Nephron (organoid): ENCODE measurements around the gene SMARCA2.

ENCODE experiments used
- H3K27ac Mint-ChIP-seq, 3 experiments: 2 replicates each; pipeline ENCODE4 v1.8.0; 2020; ENCODE audit warnings: mixed read lengths in 3 of 3, mild to moderate bottlenecking in 2 of 3, moderate library complexity in 1 of 3
- H3K27me3 Mint-ChIP-seq: 2 replicates; pipeline ENCODE4 v1.8.0; 2021; ENCODE audit warnings: low read depth, mild to moderate bottlenecking, moderate library complexity, mixed read lengths
- H3K36me3 Mint-ChIP-seq: 2 replicates; pipeline ENCODE4 v1.8.0; 2020; ENCODE audit warnings: low read depth, mixed read lengths
- H3K4me1 Mint-ChIP-seq: 2 replicates; pipeline ENCODE4 v1.8.0; 2020; ENCODE audit warnings: mixed read lengths
- H3K4me3 Mint-ChIP-seq, 3 experiments: 2 replicates each; pipeline ENCODE4 v1.8.0; 2020; ENCODE audit warnings: mild to moderate bottlenecking in 3 of 3, mixed read lengths in 3 of 3, moderate library complexity in 2 of 3
- H3K9me3 Mint-ChIP-seq: 2 replicates; pipeline ENCODE4 v1.8.0; 2020; ENCODE audit warnings: mixed read lengths
- TF ChIP-seq, protein P1 (sequence below), 3 experiments: fragments of 200-600 bp; sonication (generic); IDR thresholded peaks; one replicate each; pipeline ENCODE4 v1.5.0; 2021; ENCODE audit warnings: antibody characterized with exemption in 3 of 3; ENCODE audit not compliant: unreplicated experiment in 3 of 3

Gene SMARCA2

DNA sequence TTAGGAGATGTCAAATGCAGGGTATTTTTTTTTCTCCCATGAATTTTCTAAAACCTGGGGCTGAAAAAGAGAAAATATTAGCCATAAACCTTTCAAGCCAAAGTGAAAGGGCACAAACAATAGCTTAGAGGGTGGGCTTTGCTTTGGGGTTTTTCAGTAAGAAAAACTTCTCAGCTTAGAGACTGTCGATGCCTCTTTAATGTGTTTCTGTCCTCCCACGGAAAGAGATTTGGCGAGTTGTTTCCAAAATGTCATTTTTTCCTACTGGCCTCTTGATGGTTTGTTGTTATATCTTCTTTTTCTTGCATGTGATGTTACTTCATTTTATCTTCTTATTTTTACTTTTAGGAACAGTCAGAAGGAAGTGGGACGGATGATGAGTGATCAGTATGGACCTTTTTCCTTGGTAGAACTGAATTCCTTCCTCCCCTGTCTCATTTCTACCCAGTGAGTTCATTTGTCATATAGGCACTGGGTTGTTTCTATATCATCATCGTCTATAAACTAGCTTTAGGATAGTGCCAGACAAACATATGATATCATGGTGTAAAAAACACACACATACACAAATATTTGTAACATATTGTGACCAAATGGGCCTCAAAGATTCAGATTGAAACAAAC lies 177.3 kb downstream of the SMARCA2 start:
- Mint-ChIP-seq H3K27me3 (no peaks in the 10 kb centered on the region), H3K4me3 (no peak overlapping the region), H3K4me1 (peaks cover 25% of the 10 kb centered on the region), H3K36me3 (peaks cover 46% of the 10 kb centered on the region), H3K9me3 (no peaks in the 10 kb centered on the region), H3K27ac (peak overlapping the region in 1 of 3 experiments; percentile 21)
- TF ChIP-seq, protein P1, sequence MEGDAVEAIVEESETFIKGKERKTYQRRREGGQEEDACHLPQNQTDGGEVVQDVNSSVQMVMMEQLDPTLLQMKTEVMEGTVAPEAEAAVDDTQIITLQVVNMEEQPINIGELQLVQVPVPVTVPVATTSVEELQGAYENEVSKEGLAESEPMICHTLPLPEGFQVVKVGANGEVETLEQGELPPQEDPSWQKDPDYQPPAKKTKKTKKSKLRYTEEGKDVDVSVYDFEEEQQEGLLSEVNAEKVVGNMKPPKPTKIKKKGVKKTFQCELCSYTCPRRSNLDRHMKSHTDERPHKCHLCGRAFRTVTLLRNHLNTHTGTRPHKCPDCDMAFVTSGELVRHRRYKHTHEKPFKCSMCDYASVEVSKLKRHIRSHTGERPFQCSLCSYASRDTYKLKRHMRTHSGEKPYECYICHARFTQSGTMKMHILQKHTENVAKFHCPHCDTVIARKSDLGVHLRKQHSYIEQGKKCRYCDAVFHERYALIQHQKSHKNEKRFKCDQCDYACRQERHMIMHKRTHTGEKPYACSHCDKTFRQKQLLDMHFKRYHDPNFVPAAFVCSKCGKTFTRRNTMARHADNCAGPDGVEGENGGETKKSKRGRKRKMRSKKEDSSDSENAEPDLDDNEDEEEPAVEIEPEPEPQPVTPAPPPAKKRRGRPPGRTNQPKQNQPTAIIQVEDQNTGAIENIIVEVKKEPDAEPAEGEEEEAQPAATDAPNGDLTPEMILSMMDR (IDR thresholded peaks at IDR 0.05; ENCODE audit: unreplicated experiment in 3 of 3) = no peak

DNA sequence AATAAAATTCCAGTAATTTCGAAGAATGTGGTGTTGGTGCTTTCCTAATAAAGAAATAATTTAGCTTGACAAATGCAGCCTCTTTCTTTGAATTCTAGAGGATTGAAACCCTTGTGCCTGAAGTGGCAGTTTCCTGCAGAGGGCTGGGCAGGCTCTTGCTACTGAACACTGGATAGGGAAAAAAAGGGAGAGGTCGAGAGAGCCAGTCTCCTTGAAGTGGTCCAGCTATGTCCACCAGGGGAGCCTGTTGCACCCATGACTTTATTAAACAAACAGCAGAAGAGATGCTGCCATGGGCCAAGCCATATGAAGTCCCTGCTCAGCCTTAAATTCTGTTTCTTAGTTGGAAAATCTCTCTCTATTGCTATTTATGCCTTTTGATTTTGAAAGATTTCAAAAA lies 178.4 kb downstream of the SMARCA2 start:
- H3K36me3 Mint-ChIP-seq = peaks cover 43% of the 10 kb centered on the region
- TF ChIP-seq, protein P1 (IDR thresholded peaks at IDR 0.05; ENCODE audit: unreplicated experiment in 3 of 3) = no peak
- H3K4me3 Mint-ChIP-seq = no peak overlapping the region
- H3K9me3 Mint-ChIP-seq = no peaks in the 10 kb centered on the region
- H3K4me1 Mint-ChIP-seq = peaks cover 25% of the 10 kb centered on the region
- H3K27me3 Mint-ChIP-seq = no peaks in the 10 kb centered on the region
- no peak overlapping the region for H3K27ac Mint-ChIP-seq

DNA sequence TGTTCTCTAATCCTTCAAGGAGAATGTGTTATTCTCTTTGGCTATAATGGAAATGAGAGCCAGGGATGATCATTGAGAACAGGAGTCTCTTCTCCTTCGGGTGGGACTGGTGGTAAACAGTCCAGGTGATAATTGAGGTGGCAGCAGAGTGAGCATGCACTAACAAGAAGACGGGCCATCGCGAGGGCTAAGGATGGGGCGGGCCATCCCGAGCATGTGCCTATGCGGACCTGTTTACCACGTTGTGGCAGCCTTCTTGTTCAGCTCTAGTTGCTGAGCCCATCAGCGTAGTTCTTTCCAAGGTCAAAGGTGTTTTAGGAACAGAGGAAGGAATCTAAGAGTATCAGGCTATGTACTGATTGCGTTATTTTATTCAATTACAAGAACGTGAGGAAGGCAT lies 180.1 kb downstream of the SMARCA2 start:
- H3K9me3 Mint-ChIP-seq = peaks cover 8% of the 10 kb centered on the region
- H3K36me3 Mint-ChIP-seq = peaks cover 35% of the 10 kb centered on the region
- peaks cover 25% of the 10 kb centered on the region for H3K4me1 Mint-ChIP-seq
- no peak overlapping the region for H3K4me3 Mint-ChIP-seq
- H3K27me3 Mint-ChIP-seq = no peaks in the 10 kb centered on the region
- peak overlapping the region in 2 of 3 experiments; percentile 64 to 88 for H3K27ac Mint-ChIP-seq
- TF ChIP-seq, protein P1 (IDR thresholded peaks at IDR 0.05; ENCODE audit: unreplicated experiment in 3 of 3) = no peak

DNA sequence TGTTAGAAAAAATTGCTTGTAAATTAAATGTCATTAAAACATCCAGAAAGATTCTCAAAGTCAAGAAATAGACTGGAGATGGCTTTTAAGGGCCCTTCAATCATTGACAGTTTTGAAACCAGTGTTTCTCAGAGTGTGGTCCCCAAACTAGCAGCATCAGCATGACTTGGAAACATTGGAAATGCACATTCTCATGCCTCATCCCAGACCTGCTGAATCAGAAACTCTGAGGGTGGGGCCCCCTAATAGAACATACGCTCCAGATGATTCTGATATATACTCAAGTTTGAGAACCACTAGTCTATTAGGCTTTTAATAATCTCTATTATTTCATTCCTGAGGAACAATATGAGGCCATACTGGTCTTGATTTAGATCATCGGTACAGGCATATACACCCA lies 181.6 kb downstream of the SMARCA2 start:
- Mint-ChIP-seq H3K27me3 (no peaks in the 10 kb centered on the region), H3K4me3 (no peak overlapping the region), H3K36me3 (peaks cover 38% of the 10 kb centered on the region), H3K9me3 (peaks cover 20% of the 10 kb centered on the region), H3K27ac (no peak overlapping the region), H3K4me1 (peaks cover 17% of the 10 kb centered on the region)
- TF ChIP-seq, protein P1 (IDR thresholded peaks at IDR 0.05; ENCODE audit: unreplicated experiment in 3 of 3) = no peak

DNA sequence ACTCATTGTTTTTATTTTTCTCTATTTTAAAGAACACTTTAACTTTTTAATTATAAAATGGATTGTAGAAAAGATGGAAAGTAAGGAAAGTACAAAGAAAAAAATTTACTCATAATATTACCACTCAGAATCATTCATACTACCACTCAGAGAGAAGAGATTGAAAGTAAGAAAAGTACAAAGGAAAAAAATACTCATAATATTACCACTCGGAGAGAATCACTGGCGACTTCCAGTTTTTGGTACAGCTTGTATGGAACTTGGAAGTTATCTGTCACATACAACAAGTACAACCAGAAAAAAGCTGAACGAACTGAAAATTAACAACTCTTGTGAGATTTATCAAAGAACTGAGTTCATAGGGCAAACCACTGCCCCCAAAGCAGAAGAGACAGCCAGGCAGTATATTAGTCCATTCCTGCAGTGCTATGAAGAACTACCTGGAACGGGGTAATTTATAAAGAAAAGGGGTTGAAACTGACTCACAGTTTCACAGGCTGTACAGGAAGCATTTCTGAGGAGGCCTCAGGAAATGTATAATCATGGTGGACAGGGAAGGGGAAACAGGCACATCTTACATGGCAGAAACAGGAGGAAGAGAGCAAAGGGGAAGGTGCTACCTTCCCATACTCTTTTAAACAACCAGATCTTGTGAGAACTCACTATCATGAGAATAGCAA lies 183.9 kb downstream of the SMARCA2 start:
- no peak overlapping the region for H3K4me3 Mint-ChIP-seq
- TF ChIP-seq, protein P1 (IDR thresholded peaks at IDR 0.05; ENCODE audit: unreplicated experiment in 3 of 3) = no peak
- H3K36me3 Mint-ChIP-seq = peaks cover 30% of the 10 kb centered on the region
- peaks cover 35% of the 10 kb centered on the region for H3K9me3 Mint-ChIP-seq
- no peak overlapping the region for H3K27ac Mint-ChIP-seq
- no peaks in the 10 kb centered on the region for H3K27me3 Mint-ChIP-seq
- peaks cover 9% of the 10 kb centered on the region for H3K4me1 Mint-ChIP-seq
